Muscle layer of duodenum (tissue), 2 donors: ENCODE results near the gene CSH1.

Experiments used
- H3K27ac ChIP-seq: one replicate; pipeline ENCODE4 v1.7.0; 2013; ENCODE audit warnings: mild to moderate bottlenecking, low read length
- H3K27me3 ChIP-seq: one replicate; pipeline ENCODE4 v1.7.0; 2013; ENCODE audit warnings: low read depth, mild to moderate bottlenecking, control low read depth, low read length
- H3K36me3 ChIP-seq, 2 donors: one replicate each; pipeline ENCODE4 v1.7.0; 2013; ENCODE audit warnings: low read length in 2 of 2, control low read depth in 1 of 2, mild to moderate bottlenecking in 1 of 2; ENCODE audit not compliant: insufficient read depth in 2 of 2, control insufficient read depth in 1 of 2
- H3K4me1 ChIP-seq, 2 donors: one replicate each; pipeline ENCODE4 v1.7.0; 2013; ENCODE audit warnings: low read length in 2 of 2, mild to moderate bottlenecking in 2 of 2, control low read depth in 1 of 2, moderate library complexity in 1 of 2; ENCODE audit not compliant: insufficient read depth in 2 of 2, control insufficient read depth in 1 of 2
- H3K4me3 ChIP-seq, 2 donors: one replicate each; pipeline ENCODE4 v1.7.0; 2013; ENCODE audit warnings: low read length in 2 of 2, low read depth in 1 of 2, mild to moderate bottlenecking in 1 of 2
- H3K9me3 ChIP-seq, 2 donors: one replicate each; pipeline ENCODE4 v1.7.0; 2013; ENCODE audit warnings: low read length in 2 of 2, control low read depth in 1 of 2, mild to moderate bottlenecking in 1 of 2; ENCODE audit not compliant: control insufficient read depth in 1 of 2
- donor health status: healthy.

Gene CSH1

DNA sequence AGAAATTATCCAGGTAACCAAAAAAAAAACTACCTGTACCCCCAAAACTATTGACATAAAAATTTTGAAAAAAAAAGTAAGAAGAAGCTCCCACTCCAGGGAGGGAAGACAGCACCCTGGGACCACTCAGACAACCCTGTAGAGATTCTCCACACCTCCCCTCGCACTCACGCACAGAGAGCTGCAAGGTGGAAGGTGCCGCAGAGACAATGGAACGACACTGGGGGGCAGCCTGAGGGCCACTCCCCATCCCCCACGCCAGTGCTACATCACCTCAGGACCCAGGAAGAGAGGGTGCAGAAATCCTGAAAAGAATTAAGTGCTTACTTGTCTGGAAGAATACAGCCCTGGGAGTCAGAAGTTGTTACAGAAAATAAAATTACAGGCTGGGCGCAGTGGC, 40.9 kb upstream of the CSH1 start:
- H3K4me3 ChIP-seq: no peak overlapping the region
- H3K27me3 ChIP-seq: no peaks in the 10 kb centered on the region
- no peaks in the 10 kb centered on the region for H3K4me1 ChIP-seq
- H3K9me3 ChIP-seq: no peaks in the 10 kb centered on the region
- no peak overlapping the region for H3K27ac ChIP-seq
- no peaks in the 10 kb centered on the region for H3K36me3 ChIP-seq

DNA sequence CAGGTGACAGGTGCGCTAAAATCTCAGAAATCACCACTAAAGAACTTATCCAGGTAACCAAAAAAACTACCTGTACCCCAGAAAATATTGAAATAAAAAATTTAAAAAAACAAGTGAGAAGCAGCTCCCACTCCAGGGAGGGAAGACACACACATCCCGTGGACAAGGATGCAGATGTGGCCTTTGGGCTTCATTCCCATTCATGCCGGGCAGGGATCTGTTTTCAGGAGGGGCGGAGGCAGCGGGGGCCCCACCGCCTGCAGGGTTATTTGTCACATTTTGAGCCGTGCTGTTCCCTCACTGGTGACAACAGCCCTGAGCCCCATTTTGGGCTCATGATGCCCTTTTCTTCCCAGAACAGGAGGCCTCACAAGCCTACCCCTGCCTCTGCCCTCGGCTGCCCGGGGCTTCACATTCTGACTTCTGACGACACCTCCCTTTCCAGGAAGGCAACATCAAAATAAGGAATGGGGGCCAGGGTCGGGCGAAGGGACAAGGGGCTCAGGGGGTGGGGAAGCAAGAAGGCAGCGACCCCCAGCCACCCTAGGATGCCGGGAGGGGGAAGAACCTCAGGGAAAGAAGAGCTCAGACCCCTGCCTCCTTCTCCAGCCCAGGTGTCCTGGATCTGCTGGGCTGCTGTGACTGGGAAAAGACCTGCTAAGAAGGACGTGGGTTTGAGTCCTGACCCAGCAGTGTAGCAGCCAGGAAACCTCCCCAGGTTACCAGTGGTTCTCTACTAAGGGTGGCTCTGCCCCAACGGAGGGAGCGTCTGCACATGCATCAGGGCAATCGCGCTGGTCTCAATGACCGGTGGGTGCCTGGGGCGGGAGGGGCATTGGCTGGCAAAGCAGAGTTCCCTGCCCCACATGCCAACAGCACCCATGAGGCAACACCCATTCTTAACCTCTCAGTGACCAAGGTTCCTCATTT, 38.1 kb upstream of the CSH1 start:
- Histone ChIP-seq H3K27ac (no peak overlapping the region), H3K4me1 (no peaks in the 10 kb centered on the region), H3K27me3 (no peaks in the 10 kb centered on the region), H3K4me3 (no peak overlapping the region), H3K36me3 (no peaks in the 10 kb centered on the region), H3K9me3 (no peaks in the 10 kb centered on the region)

DNA sequence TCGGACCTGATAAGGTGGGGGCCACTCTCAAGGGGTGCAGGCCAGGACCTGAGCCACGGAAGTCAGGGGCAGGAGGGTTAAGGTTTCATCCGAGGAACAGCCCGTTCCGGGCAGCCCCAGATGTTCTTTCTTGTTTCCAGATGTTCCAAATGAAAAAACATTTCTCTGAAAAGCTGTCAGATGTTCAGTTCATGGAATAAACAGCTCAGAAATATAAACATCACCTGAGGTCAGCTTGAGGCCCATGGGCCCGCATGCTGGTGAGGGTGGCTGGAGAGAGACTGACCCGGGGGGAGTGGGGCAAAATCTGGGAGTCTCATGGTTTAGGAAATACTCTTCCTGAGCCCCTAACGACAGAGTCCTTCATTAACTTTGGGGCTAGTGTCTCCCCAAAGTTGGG, 37.2 kb upstream of the CSH1 start:
- Histone ChIP-seq H3K27ac (no peak overlapping the region), H3K9me3 (no peaks in the 10 kb centered on the region), H3K4me1 (no peaks in the 10 kb centered on the region), H3K27me3 (no peaks in the 10 kb centered on the region), H3K4me3 (no peak overlapping the region), H3K36me3 (no peaks in the 10 kb centered on the region)

DNA sequence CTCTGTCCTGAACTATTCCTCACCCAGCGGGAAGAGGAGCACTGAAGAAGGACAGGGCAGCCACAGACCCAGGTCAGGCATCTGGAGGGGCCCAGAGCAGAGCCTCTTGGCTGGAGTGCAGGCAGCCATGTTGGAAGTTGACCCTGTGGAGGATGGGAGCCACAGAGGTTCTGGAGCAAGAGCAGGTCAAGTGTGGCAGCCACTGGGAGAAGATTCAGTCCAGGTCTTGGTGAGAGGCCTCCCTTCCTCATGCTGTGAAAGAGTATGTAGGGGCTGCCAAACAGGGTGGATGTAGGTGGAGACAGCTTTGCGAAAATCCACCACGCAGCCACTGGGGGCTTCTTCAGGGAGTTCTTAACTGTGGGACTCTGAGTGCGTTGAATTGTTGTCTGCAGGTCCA, 36.3 kb upstream of the CSH1 start:
- Histone ChIP-seq H3K9me3 (no peaks in the 10 kb centered on the region), H3K27me3 (no peaks in the 10 kb centered on the region), H3K4me3 (no peak overlapping the region), H3K36me3 (no peaks in the 10 kb centered on the region), H3K4me1 (no peaks in the 10 kb centered on the region), H3K27ac (no peak overlapping the region)

DNA sequence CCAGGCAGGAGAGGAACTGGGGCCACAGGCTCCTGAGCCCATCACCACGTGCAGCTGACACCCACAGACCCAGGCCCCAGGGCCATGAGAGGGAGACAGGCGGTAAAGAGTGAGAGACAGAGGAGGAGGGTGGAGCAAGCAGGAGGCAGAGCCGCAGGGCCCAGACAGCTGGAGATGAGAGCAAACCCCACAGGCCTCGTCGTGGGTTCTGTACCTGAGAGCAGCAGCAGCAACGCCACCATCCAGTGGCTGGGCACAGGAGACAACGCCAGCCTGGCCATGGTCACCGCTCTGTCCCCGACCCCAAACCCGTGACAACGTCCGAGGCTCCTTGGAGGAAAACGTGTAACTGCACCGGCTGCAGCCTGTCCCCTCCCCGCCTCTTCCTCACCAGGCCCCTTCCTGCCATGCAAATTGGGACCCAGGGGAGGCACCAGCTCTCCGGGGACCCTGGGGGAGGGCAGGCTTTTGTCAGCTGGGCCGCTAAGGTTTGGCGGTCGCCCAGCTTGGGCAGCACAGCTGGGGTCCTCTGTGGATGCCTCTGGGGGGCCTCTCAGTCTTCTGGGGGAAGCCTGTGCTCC, 35.7 kb upstream of the CSH1 start, which contains the start of gene CD79B:
TSS of gene CD79B (minus strand) at position 351 of the 581 bp plus-strand sequence. CDS start at position 281, 70 bp downstream.
- Histone ChIP-seq H3K36me3 (no peaks in the 10 kb centered on the region), H3K4me1 (no peaks in the 10 kb centered on the region), H3K9me3 (no peaks in the 10 kb centered on the region), H3K4me3 (peak within 1 kb of the TSS in 1 of 2 donors; percentile 33), H3K27ac (no peak within 1 kb of the TSS), H3K27me3 (no peaks in the 10 kb centered on the region)

DNA sequence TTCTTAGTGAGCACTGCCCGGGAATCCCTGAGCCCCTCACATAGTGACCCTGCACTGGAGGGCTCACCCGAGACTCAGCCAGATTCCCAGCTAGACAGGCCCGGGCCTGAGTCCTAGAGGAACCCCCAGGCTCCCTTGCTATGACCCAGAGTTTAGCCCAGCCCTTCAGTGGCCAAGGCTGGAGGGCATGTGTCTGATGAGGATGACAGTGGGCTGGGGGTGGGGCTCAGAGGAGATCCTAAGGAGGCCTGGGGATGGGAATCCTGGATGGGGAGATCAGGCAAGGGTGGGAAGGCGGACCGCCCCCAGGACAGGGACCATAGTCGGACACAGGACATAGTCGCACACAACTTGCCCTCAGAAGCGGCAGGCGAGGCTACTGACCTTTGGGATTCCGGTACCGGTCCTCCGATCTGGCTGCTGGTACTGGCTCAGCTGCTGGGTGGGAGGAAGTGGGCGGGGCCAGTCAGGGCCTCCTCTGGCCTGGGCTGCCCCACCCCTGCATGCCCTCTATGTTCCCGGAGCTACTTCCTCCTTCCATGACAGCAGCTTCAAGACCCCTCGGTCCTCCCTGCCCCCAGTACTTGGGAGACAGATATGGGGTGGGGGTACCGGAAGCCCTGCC, 34.7 kb upstream of the CSH1 start:
- Histone ChIP-seq H3K27me3 (no peaks in the 10 kb centered on the region), H3K4me3 (peak overlapping the region in 1 of 2 donors; percentile 33), H3K9me3 (no peaks in the 10 kb centered on the region), H3K4me1 (no peaks in the 10 kb centered on the region), H3K27ac (no peak overlapping the region), H3K36me3 (no peaks in the 10 kb centered on the region)

DNA sequence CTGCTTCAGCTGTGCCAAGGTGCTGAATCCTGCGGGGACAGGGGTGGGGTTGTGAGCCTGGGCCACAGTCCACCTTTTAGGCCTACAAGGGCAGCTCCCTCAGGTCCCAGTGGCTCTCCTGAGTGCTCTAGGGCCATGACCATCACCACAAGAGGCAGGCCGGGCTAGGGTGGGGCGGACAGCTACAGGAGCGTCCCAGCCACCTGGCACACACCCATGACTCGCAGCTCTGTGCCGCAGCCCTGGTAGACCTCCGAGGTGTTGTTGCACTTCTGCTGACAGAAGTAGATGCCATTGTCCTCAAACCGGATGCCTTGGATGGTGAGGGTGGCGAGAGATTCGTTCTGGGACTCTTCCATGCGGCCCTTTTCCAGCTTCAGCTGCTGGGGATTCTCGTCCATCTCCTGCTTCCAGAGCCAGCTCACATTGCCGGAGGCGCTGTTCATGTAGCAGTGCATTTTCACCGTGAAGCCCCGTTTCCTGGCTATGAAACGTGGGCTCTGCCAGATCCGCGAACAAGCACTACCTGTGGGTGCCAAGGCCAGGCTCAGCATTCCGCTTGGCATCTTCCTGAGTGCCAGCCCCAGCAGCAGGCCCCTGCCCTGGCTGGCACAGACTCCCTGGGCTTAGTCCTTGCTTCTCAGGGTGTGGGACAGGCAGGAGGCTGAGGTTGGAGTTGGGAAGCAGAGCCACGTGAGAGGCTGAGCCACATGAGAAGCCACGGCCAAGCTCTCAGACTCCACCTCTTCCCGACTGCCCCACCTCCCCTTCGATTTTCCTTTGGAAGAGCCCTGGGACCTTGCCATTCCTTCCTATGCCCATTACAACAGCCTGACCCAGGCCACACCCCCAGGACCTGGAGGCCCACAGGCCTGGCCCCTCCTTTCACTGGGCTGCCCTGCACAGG, 33.7 kb upstream of the CSH1 start:
- no peak overlapping the region for H3K27ac ChIP-seq
- no peaks in the 10 kb centered on the region for H3K9me3 ChIP-seq
- H3K4me3 ChIP-seq: no peak overlapping the region
- H3K4me1 ChIP-seq: no peaks in the 10 kb centered on the region
- H3K27me3 ChIP-seq: no peaks in the 10 kb centered on the region
- no peaks in the 10 kb centered on the region for H3K36me3 ChIP-seq

DNA sequence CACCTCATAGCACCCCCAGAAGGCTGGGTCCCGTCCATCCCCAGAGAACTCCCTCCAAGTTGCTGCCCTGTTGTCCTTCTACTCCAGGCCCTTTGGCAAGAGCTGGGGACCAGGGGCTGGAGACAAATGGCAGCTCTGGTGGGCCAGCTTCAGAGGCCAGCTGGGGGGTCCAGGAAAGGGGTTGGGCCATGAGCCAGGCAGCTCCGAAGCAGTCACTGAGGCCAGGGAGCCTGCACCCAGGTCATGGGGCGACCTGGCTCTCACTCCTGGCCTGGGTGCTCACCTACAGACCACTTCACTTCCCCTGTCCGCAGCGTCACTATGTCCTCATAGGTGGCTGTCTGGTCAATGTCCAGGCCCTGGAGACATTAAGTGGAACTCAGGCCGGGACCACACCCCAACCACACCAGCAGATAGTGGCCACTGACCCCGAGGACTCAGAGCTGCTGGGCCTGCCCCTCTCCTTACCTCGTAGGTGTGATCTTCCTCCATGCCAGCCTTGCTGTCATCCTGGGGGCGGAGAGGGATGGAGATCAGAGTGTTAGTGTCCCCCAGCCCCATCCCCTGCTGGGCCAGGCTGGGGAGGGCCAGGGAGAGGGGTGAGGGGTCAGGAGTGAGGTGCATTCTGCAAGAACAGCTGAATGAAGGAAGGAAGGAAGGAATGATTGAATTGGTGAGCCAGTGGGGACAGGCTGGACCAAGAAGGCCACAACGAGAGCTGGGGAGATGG, 32.8 kb upstream of the CSH1 start:
- H3K27me3 ChIP-seq: no peaks in the 10 kb centered on the region
- H3K4me1 ChIP-seq: no peaks in the 10 kb centered on the region
- H3K36me3 ChIP-seq: no peaks in the 10 kb centered on the region
- H3K27ac ChIP-seq: no peak overlapping the region
- no peaks in the 10 kb centered on the region for H3K9me3 ChIP-seq
- H3K4me3 ChIP-seq: no peak overlapping the region

DNA sequence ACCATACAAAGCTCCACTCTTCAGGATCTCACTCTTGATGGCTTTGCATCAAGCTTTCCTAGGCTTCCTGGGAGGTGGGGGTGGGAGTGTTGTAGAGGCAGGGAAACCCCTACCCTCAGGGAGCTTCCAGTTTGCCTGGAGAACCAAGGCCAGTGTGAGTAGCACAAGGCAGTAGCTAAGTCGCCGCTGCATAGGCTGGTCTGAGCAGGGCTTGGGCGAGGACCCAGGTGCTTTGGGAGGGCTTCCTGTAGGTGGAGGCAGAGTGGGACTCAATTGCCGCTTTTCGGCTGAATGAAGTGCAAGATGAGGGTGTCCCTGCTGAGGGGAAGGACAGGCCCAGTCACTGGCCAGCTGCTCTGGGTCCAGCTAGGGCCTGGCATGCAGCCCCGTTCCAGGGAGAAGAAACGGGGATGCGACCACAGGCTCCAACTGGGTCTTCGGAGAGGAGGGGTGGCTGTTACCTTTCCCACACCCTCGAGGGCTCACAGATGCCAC, 31.8 kb upstream of the CSH1 start:
- Histone ChIP-seq H3K9me3 (no peaks in the 10 kb centered on the region), H3K4me3 (no peak overlapping the region), H3K27ac (no peak overlapping the region), H3K36me3 (no peaks in the 10 kb centered on the region), H3K27me3 (no peaks in the 10 kb centered on the region), H3K4me1 (no peaks in the 10 kb centered on the region)

DNA sequence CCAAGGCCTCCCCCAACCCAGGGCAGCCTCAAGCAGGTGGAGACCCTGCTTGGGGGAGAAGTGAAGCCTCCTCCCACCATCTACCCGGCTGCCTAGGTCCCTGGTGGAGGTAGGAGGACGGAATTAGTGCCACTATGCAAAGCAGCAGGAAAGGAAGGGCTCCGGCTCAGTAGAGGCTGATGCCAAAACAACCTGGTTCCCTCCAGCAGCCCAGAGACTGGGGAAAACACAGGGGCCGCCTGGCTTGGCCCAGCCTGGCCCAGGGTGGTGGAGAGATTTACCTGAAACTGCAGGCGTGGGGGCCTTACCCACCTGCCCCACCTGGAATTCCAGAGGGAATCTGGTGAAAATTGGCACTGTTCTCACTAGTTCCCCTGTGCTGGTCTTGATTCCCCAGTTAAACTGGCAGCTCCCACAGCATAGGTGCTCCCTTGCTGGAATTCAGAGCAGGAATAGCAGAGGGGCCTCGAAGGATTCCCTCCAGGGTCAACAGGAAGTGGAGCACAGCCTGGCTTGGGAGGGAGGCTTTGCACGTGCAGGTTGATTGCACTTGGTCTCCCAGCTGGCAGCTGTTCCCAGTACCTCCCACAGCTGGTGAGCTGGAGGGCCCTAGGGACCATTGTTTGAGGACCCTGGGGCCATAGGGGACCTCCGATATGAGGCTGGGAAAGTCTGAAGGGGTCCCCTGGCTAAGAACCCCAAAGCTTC, 31.2 kb upstream of the CSH1 start:
- H3K27ac ChIP-seq: no peak overlapping the region

More for the DNA sequence above, 31.2 kb upstream of the CSH1 start:
- Histone ChIP-seq H3K4me3 (no peak overlapping the region), H3K36me3 (no peaks in the 10 kb centered on the region), H3K27me3 (no peaks in the 10 kb centered on the region), H3K4me1 (no peaks in the 10 kb centered on the region), H3K9me3 (no peaks in the 10 kb centered on the region)
